Right cardiac atrium (tissue), 5 donors: ENCODE data around the gene WDR91. TPM values are rescaled to one million over a fixed set of nuclear protein-coding genes. Genes with fewer than 3 reads are reported as not detected.
A peak's percentile ranks its signal among the peaks of the same experiment; 100 is the strongest.
"Not testable (repeated sequence)": the region's sequence is repeated elsewhere in the genome, so short reads cannot be mapped to it uniquely, and the experiment has no call there.

ENCODE experiments used
- ATAC-seq, 2 donors: fragments of 200-7000 bp; cut with Tn5 transposase; one replicate each; pipeline versions ENCODE4 v1.8.0 to v1.9.1; 2020; ENCODE audit warnings: moderate library complexity in 2 of 2, mild to moderate bottlenecking in 1 of 2
- DNase-seq, 3 donors: peaks; one replicate each; pipeline ENCODE4 v3.0.0-alpha.2; 2020
- H3K27ac ChIP-seq: one replicate; pipeline ENCODE4 v1.5.1; 2013; ENCODE audit warnings: mild to moderate bottlenecking, low read length, control low read depth, moderate library complexity
- H3K27me3 ChIP-seq: one replicate; pipeline ENCODE4 v1.6.1; 2013; ENCODE audit not compliant: control insufficient read depth, insufficient read depth
- H3K4me1 ChIP-seq: one replicate; pipeline ENCODE4 v1.6.1; 2013; ENCODE audit warnings: low read length; ENCODE audit not compliant: control insufficient read depth, insufficient read depth
- H3K4me3 ChIP-seq: one replicate; pipeline ENCODE4 v1.5.1; 2013; ENCODE audit warnings: low read length, control low read depth
- H3K9me3 ChIP-seq: one replicate; pipeline ENCODE4 v1.6.1; 2013; ENCODE audit warnings: low read length; ENCODE audit not compliant: control insufficient read depth
- WGBS: extraction: QIAGEN DNeasy Blood & Tissue Kit; methylation state at CpG from one replicate; pipeline ENCODE4 v1.1.7; 2013; 5-methylcytosine and 5-hydroxymethylcytosine counted together
- intact Hi-C, 4 donors: fragments of 100-400 bp; cut with DNase I; formaldehyde crosslinking; loops; one replicate each; pipeline versions ENCODE4 v1.11.0 to v1.14.0; 2022 to 2023
- polyA plus RNA-seq: library from polyadenylated mRNA; stranded (reverse); fragments of 200-250 nt; gene quantifications from one replicate; pipeline ENCODE4 v1.2.3, GENCODE V29; 2013
- total RNA-seq, 4 donors: library from RNA; stranded (reverse); fragmentation: NEBNext Ultra II Directional; extraction: Animal tissue kit (Norgen Biotek cat#: 25700); gene quantifications; one replicate each; pipeline ENCODE4 v1.2.1, GENCODE V29; 2021
- donor health status: healthy with polysubstance abuse.
- donor health status: DM: no; HTN: yes; CAD: no.
- donor health status: DM: no; HTN: no; CAD: no.
- donor health status: DM: no; HTN: yes; CAD: no; lungs with severe emphysema.
- donor health status: DM: yes; HTN: yes; CAD: no.

WDR91 gene
- total and polyA plus RNA-seq, 5 donors: 4.0 to 11.1 (median 8.7) TPM

- no peak overlapping the region for H3K27ac ChIP-seq
- H3K4me1 ChIP-seq: no peaks in the 10 kb centered on the region
- intact Hi-C loops: no loop called here
- ATAC-seq (no peak), DNase-seq (peak in 1 of 3 donors; percentile 63)
- H3K4me3 ChIP-seq: no peak overlapping the region
- H3K9me3 ChIP-seq: no peaks in the 10 kb centered on the region
- H3K27me3 ChIP-seq: no peaks in the 10 kb centered on the region
- 88% methylated on average over 13 of the region's 13 CpGs for whole genome bisulfite sequencing
These were observed 21.4 kb upstream of the WDR91 start for GRCh38 chr7:135232720-135233119.

- no peak for ATAC-seq
- Histone ChIP-seq H3K4me1 (no peaks in the 10 kb centered on the region), H3K27ac (no peak overlapping the region), H3K27me3 (no peaks in the 10 kb centered on the region), H3K9me3 (no peaks in the 10 kb centered on the region), H3K4me3 (no peak overlapping the region)
- intact Hi-C loops: no loop called here
- no peak for DNase-seq
- 93% methylated on average over 6 of the region's 6 CpGs for WGBS
These were observed 20.8 kb upstream of the WDR91 start for GRCh38 chr7:135232087-135232486.

- no peaks in the 10 kb centered on the region for H3K4me1 ChIP-seq
- ATAC-seq: no peak
- no peak for DNase-seq
- H3K27me3 ChIP-seq: no peaks in the 10 kb centered on the region
- H3K9me3 ChIP-seq: no peaks in the 10 kb centered on the region
- no peak overlapping the region for H3K4me3 ChIP-seq
- no peak overlapping the region for H3K27ac ChIP-seq
- intact Hi-C loops: no loop called here
These were observed 20.4 kb upstream of the WDR91 start for GRCh38 chr7:135231686-135232085.

- DNase-seq (no peak), ATAC-seq (no peak)
- Histone ChIP-seq H3K9me3 (no peaks in the 10 kb centered on the region), H3K27ac (no peak overlapping the region), H3K27me3 (no peaks in the 10 kb centered on the region), H3K4me1 (no peaks in the 10 kb centered on the region), H3K4me3 (no peak overlapping the region)
- intact Hi-C loops: no loop called here
- 53% methylated on average over 1 of the region's 1 CpG for WGBS
These were observed 12.7 kb upstream of the WDR91 start for GRCh38 chr7:135224027-135224426.

- no peak for DNase-seq
- 95% methylated on average over 5 of the region's 5 CpGs for WGBS
- Histone ChIP-seq H3K27me3 (no peaks in the 10 kb centered on the region), H3K27ac (no peak overlapping the region), H3K4me3 (no peak overlapping the region), H3K9me3 (no peaks in the 10 kb centered on the region), H3K4me1 (no peaks in the 10 kb centered on the region)
- intact Hi-C loops: no loop called here
- no peak for ATAC-seq
These were observed 6.6 kb upstream of the WDR91 start for GRCh38 chr7:135217645-135218509.

- ATAC-seq: no peak
These were observed 4.4 kb upstream of the WDR91 start for GRCh38 chr7:135215698-135216097.

GRCh38 chr7:135215180-135215579, 3.9 kb upstream of the WDR91 start:
- H3K27ac ChIP-seq: no peak overlapping the region
- no peak overlapping the region for H3K4me3 ChIP-seq
- ATAC-seq (no peak), DNase-seq (no peak)
- no peaks in the 10 kb centered on the region for H3K9me3 ChIP-seq
- H3K27me3 ChIP-seq: no peaks in the 10 kb centered on the region
- WGBS: 78% methylated on average over 4 of the region's 4 CpGs
- H3K4me1 ChIP-seq: peaks cover 3% of the 10 kb centered on the region
- intact Hi-C loops: no loop called here

More at GRCh38 chr7:135215698-135216097, 4.4 kb upstream of the WDR91 start:
- Histone ChIP-seq H3K4me3 (no peak overlapping the region), H3K4me1 (no peaks in the 10 kb centered on the region), H3K27ac (no peak overlapping the region), H3K27me3 (no peaks in the 10 kb centered on the region), H3K9me3 (no peaks in the 10 kb centered on the region)
- DNase-seq: no peak
- intact Hi-C loops: no loop called here
- WGBS: 80% methylated on average over 3 of the region's 3 CpGs

- no peaks in the 10 kb centered on the region for H3K27me3 ChIP-seq
- no peak overlapping the region for H3K4me3 ChIP-seq
- no peak overlapping the region for H3K27ac ChIP-seq
- H3K4me1 ChIP-seq: peaks cover 5% of the 10 kb centered on the region
- DNase-seq: no peak
- no peak for ATAC-seq
- intact Hi-C loops: no loop called here
- 75% methylated on average over 2 of the region's 2 CpGs for WGBS
- no peaks in the 10 kb centered on the region for H3K9me3 ChIP-seq
These were observed 2.5 kb upstream of the WDR91 start for GRCh38 chr7:135213831-135214230.

GRCh38 chr7:135211946-135212685, 790 bp upstream of the WDR91 start:
- DNase-seq: peak; percentile 56 to 84 (median 70)
- intact Hi-C loops, H3K4me1 ChIP-seq, H3K9me3 ChIP-seq, H3K27me3 ChIP-seq: not testable (repeated sequence)
- 47% methylated on average over 30 of the region's 30 CpGs for WGBS
- H3K4me3 ChIP-seq: peak overlapping the region; percentile 66
- ATAC-seq: peak; percentile 16 to 49
- peak overlapping the region; percentile 54 for H3K27ac ChIP-seq

- intact Hi-C loops: no loop called here
- no peaks in the 10 kb centered on the region for H3K9me3 ChIP-seq
- no peaks in the 10 kb centered on the region for H3K27me3 ChIP-seq
- peaks cover 5% of the 10 kb centered on the region for H3K4me1 ChIP-seq
- DNase-seq (peak in 1 of 3 donors; percentile 19), ATAC-seq (no peak)
- peak overlapping the region; percentile 66 for H3K4me3 ChIP-seq
- H3K27ac ChIP-seq: peak overlapping the region; percentile 93
- WGBS: under 1% methylated on average over 13 of the region's 13 CpGs
These were observed 493 bp downstream of the WDR91 start for GRCh38 chr7:135210888-135211178.

- Histone ChIP-seq H3K9me3 (no peaks in the 10 kb centered on the region), H3K27me3 (no peaks in the 10 kb centered on the region), H3K4me3 (no peak overlapping the region), H3K27ac (no peak overlapping the region), H3K4me1 (peaks cover 5% of the 10 kb centered on the region)
- 87% methylated on average over 7 of the region's 7 CpGs for WGBS
- intact Hi-C loops: no loop called here
- DNase-seq (no peak), ATAC-seq (no peak)
These were observed 2.0 kb downstream of the WDR91 start for GRCh38 chr7:135209225-135209834.
